ENCODE measurements around the gene GPR17.

DNA sequence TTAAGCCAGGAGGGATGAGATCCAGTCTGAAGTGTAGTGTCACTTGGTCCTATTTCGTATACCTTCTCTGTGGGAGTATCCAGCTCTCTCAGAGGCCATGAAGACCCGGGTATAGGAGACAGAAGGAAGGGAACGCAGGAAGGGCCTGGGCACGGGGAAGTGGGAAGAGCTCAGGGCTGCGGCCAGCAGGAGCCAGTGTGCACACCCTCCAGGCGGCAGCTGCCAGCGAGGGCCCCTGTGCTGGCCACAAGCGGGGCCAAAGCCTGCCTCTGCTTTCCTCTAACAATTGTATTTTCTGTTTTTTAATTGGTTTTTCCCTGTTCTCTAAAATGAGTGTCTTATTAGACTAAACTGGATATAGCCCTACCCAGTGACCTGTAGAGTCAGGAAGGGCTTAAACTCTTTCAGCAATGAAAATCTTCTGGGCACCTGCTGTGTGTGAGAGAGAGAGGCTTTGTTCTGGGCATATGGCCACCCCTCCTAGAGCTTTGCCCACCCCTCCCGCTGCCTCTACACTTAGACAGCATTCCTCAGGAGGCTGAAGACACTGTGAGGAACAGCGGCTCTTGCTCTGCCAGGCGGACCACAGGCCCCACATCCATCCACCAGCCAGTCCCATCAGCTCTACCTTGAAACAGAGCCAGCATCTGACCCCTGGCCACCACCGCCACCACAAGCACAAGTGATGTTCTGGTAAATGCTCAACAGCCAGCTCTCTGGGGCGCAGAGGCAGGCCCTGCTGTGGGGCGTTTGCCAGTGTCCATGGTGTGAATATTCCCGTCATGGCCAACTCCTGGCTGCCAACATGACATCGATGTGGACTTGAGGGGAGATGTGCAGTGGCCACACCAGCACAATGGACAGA is 9.5 kb downstream of the GPR17 start:
- TF ChIP-seq POLR2A (IDR thresholded peaks at IDR 0.05) = no peak
- TF ChIP-seq, protein P1, sequence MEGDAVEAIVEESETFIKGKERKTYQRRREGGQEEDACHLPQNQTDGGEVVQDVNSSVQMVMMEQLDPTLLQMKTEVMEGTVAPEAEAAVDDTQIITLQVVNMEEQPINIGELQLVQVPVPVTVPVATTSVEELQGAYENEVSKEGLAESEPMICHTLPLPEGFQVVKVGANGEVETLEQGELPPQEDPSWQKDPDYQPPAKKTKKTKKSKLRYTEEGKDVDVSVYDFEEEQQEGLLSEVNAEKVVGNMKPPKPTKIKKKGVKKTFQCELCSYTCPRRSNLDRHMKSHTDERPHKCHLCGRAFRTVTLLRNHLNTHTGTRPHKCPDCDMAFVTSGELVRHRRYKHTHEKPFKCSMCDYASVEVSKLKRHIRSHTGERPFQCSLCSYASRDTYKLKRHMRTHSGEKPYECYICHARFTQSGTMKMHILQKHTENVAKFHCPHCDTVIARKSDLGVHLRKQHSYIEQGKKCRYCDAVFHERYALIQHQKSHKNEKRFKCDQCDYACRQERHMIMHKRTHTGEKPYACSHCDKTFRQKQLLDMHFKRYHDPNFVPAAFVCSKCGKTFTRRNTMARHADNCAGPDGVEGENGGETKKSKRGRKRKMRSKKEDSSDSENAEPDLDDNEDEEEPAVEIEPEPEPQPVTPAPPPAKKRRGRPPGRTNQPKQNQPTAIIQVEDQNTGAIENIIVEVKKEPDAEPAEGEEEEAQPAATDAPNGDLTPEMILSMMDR (IDR thresholded peaks at IDR 0.05) = no peak

Data from thyroid gland (tissue), 4 donors.